ENCODE measurements around the gene PCDHGA1. TPM values are rescaled to one million over a fixed set of nuclear protein-coding genes. Genes with fewer than 3 reads are reported as not detected.

Gene PCDHGA1
- total and polyA plus RNA-seq, 4 donors: 0.05 to 0.08 (median 0.05) TPM; not detected in 1

- 76% methylated on average over 13 of the region's 13 CpGs for WGBS
- Histone ChIP-seq H3K9me3 (ENCODE audit: control insufficient read depth in 4 of 4, low read length in 3 of 4) (peaks cover 0 to 2% (median 0%) of the 10 kb centered on the region in 4 donors), H3K36me3 (ENCODE audit: control insufficient read depth in 4 of 4, insufficient read depth in 3 of 4, low read depth in 1 of 4, low read length in 3 of 4) (no peaks in the 10 kb centered on the region), H3K27ac (ENCODE audit: low read depth in 1 of 2, low read length in 2 of 2) (no peak overlapping the region), H3K27me3 (ENCODE audit: control insufficient read depth in 4 of 4, insufficient read depth in 4 of 4, low read length in 3 of 4) (no peaks in the 10 kb centered on the region), H3K4me1 (ENCODE audit: control insufficient read depth in 4 of 4, insufficient read depth in 4 of 4, low read length in 3 of 4) (peaks cover 0 to 9% (median 4%) of the 10 kb centered on the region in 4 donors), H3K4me3 (ENCODE audit: low read depth in 1 of 3, low read length in 3 of 3) (no peak overlapping the region), H3K9ac (ENCODE audit: low read depth in 1 of 2, low read length in 2 of 2) (no peak overlapping the region)
- DNase-seq (ENCODE audit: low spot score): no peak
- TF ChIP-seq GABPA (IDR thresholded peaks at IDR 0.05 in 1 of 2, conservative IDR thresholded peaks at IDR 0.05 in 1 of 2): no peak
- no peak for TF ChIP-seq ATF3 (IDR thresholded peaks at IDR 0.05)
- TF ChIP-seq ZBTB33 (IDR thresholded peaks at IDR 0.05): no peak
- TF ChIP-seq NR2F2 (IDR thresholded peaks at IDR 0.05): no peak
- no peak for TF ChIP-seq RAD21 (IDR thresholded peaks at IDR 0.05)
- TF ChIP-seq FOXA2 (IDR thresholded peaks at IDR 0.05): no peak
- no peak for TF ChIP-seq RXRA (IDR thresholded peaks at IDR 0.05)
- TF ChIP-seq CTCF (IDR thresholded peaks at IDR 0.05; ENCODE audit: low read depth, low read length, missing input control): no peak
- no peak for TF ChIP-seq TAF1 (conservative IDR thresholded peaks at IDR 0.05)
- no peak for TF ChIP-seq EGR1 (IDR thresholded peaks at IDR 0.05; ENCODE audit: low read depth in 2 of 2)
- no peak for TF ChIP-seq FOXA1 (IDR thresholded peaks at IDR 0.05)
- TF ChIP-seq SP1 (IDR thresholded peaks at IDR 0.05): no peak
- TF ChIP-seq HNF4A (conservative IDR thresholded peaks at IDR 0.05): no peak
- no peak for TF ChIP-seq HNF4G (IDR thresholded peaks at IDR 0.05)
- no peak for TF ChIP-seq MAX (IDR thresholded peaks at IDR 0.05)
- TF ChIP-seq YY1 (IDR thresholded peaks at IDR 0.05): no peak
Observed at GRCh38 chr5:141490771-141491170, 160.5 kb downstream of the PCDHGA1 start.

GRCh38 chr5:141491323-141492167, 161.2 kb downstream of the PCDHGA1 start:
- Histone ChIP-seq H3K4me3 (ENCODE audit: low read depth in 1 of 3, low read length in 3 of 3) (peak overlapping the region in 1 of 3 donors; percentile 5), H3K4me1 (ENCODE audit: control insufficient read depth in 4 of 4, insufficient read depth in 4 of 4, low read length in 3 of 4) (peaks cover 0 to 9% (median 4%) of the 10 kb centered on the region in 4 donors), H3K9me3 (ENCODE audit: control insufficient read depth in 4 of 4, low read length in 3 of 4) (peaks cover 0 to 2% (median 0%) of the 10 kb centered on the region in 4 donors), H3K36me3 (ENCODE audit: control insufficient read depth in 4 of 4, insufficient read depth in 3 of 4, low read depth in 1 of 4, low read length in 3 of 4) (no peaks in the 10 kb centered on the region), H3K27me3 (ENCODE audit: control insufficient read depth in 4 of 4, insufficient read depth in 4 of 4, low read length in 3 of 4) (no peaks in the 10 kb centered on the region), H3K9ac (ENCODE audit: low read depth in 1 of 2, low read length in 2 of 2) (no peak overlapping the region), H3K27ac (ENCODE audit: low read depth in 1 of 2, low read length in 2 of 2) (no peak overlapping the region)
- no peak for DNase-seq (ENCODE audit: low spot score)
- WGBS: 28% methylated on average over 66 of the region's 66 CpGs
- TF ChIP-seq YY1 (IDR thresholded peaks at IDR 0.05) (no peak), NR2F2 (IDR thresholded peaks at IDR 0.05) (no peak), JUND (IDR thresholded peaks at IDR 0.05) (no peak)

Measured in liver (tissue), 9 donors.